ENCODE data around the gene HBS1L.

DNA sequence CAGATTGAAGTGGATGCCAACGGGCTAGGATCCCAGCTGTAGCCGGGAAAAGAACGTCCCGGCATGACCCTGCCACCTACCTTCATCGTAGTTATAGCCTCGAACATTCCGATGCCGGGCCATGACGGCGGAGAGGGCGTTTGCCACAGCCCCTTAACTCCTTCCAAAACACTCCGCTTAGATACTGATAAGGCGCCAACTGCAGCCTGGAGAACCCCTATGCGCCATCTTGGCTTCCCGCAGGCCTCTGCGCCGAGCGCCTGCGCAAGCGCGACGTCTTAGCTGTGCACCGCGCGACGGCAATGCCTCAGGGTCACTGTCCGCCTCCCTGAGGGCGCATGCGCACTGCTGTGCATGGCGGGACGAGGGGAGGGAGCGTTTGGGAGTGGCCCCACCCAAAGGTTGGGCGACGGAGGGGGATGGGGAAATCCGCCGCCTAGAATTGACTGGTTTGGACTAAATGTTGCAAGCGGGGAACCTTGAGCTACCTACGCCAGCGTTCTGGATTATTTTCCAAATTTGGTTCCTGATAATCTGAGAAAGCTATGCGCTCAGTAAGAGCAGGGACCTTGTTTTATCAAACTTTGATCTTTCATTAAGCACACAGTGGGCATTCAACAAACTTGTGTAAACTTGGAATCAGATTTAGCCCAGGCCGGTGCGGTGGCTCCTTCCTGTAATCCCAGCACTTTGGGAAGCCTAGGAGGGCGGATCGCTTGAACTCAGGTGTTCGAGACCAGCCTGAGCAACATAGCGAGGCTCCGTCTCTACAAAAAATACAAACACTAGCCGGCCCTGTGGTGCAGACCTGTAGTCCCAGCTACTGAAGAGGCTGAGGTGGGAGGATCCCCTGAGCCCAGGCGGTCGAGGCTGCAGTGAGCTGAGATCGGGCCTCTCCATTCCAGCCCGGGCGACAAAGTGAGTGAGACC, at the start of gene HBS1L:
- TF ChIP-seq, protein P1, sequence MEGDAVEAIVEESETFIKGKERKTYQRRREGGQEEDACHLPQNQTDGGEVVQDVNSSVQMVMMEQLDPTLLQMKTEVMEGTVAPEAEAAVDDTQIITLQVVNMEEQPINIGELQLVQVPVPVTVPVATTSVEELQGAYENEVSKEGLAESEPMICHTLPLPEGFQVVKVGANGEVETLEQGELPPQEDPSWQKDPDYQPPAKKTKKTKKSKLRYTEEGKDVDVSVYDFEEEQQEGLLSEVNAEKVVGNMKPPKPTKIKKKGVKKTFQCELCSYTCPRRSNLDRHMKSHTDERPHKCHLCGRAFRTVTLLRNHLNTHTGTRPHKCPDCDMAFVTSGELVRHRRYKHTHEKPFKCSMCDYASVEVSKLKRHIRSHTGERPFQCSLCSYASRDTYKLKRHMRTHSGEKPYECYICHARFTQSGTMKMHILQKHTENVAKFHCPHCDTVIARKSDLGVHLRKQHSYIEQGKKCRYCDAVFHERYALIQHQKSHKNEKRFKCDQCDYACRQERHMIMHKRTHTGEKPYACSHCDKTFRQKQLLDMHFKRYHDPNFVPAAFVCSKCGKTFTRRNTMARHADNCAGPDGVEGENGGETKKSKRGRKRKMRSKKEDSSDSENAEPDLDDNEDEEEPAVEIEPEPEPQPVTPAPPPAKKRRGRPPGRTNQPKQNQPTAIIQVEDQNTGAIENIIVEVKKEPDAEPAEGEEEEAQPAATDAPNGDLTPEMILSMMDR (IDR thresholded peaks at IDR 0.05) = no peak
- TF ChIP-seq POLR2A (IDR thresholded peaks at IDR 0.05) = peak in 1 of 2 donors; percentile 87
